IMR-90 (cell line): Measurements from ENCODE around the gene MRPS18A. TPM values are rescaled to one million over a fixed set of nuclear protein-coding genes. Genes with fewer than 3 reads are reported as not detected.
A peak's percentile ranks its signal among the peaks of the same experiment; 100 is the strongest.

Experiments used
- ATAC-seq: fragments of 200-7000 bp; cut with Tn5 transposase; 2 replicates; pipeline ENCODE4 v1.9.1; 2020; ENCODE audit warnings: low read depth, mild to moderate bottlenecking, moderate library complexity
- BruUV-seq: library from RNA; stranded (reverse); fragments of 400-500 nt; replicated peaks from 2 replicates; lab custom pipeline; 2021; lab: Mats Ljungman, UMichigan
- CTCF ChIA-PET: fragments of 300-600 bp; formaldehyde crosslinking; extraction: SDS; loops from one replicate; lab custom pipeline; 2021; ENCODE audit warnings: antibody characterized with exemption; lab: Yijun Ruan, JAX
- POLR2A ChIA-PET: fragments of 300-600 bp; sonication (Branson Sonifier 250); formaldehyde crosslinking; loops from one replicate; lab custom pipeline; 2022; ENCODE audit warnings: antibody characterized with exemption; ENCODE audit not compliant: unreplicated experiment; lab: Charles Lee
- DNase-seq: peaks from one replicate; pipeline ENCODE4 v3.0.0; 2013
- H2AFZ ChIP-seq: replicated peaks from 2 replicates; pipeline ENCODE3; 2013; ENCODE audit warnings: low read length, mild to moderate bottlenecking; ENCODE audit not compliant: poor library complexity
- H2AK5ac ChIP-seq: 2 replicates; pipeline ENCODE4 v1.6.1; 2013; ENCODE audit warnings: low read depth, low read length, inconsistent platforms
- H2AK9ac ChIP-seq: replicated peaks from 2 replicates; pipeline ENCODE3; 2013; ENCODE audit warnings: mild to moderate bottlenecking, low read depth, low read length, moderate library complexity; ENCODE audit not compliant: poor library complexity
- H2BK120ac ChIP-seq: 2 replicates; pipeline ENCODE4 v1.6.1; 2013; ENCODE audit warnings: low read depth, low read length, inconsistent platforms
- H2BK15ac ChIP-seq: 3 replicates; pipeline ENCODE4 v1.6.1; 2013; ENCODE audit warnings: low read depth, low read length, inconsistent platforms
- H2BK20ac ChIP-seq: 2 replicates; pipeline ENCODE4 v1.6.1; 2013; ENCODE audit warnings: low read depth, mild to moderate bottlenecking, inconsistent platforms, low read length, moderate library complexity
- H2BK5ac ChIP-seq: 2 replicates; pipeline ENCODE4 v1.6.1; 2013; ENCODE audit warnings: mild to moderate bottlenecking, low read depth, low read length, inconsistent platforms; ENCODE audit not compliant: poor library complexity, severe bottlenecking
- H3K14ac ChIP-seq: replicated peaks from 2 replicates; pipeline ENCODE4 v1.6.1; 2013; ENCODE audit warnings: low read depth, low read length, inconsistent platforms
- H3K18ac ChIP-seq: 2 replicates; pipeline ENCODE4 v1.6.1; 2013; ENCODE audit warnings: low read depth, low read length, control low read depth
- H3K23ac ChIP-seq: 2 replicates; pipeline ENCODE4 v1.6.1; 2013; ENCODE audit warnings: low read depth, low read length, inconsistent platforms
- H3K27ac ChIP-seq: 2 replicates; pipeline ENCODE4 v1.5.1; 2013; ENCODE audit warnings: mild to moderate bottlenecking, control low read depth, low read length; ENCODE audit not compliant: insufficient read depth
- H3K27me3 ChIP-seq: 2 replicates; pipeline ENCODE4 v1.6.1; 2013; ENCODE audit warnings: low read length; ENCODE audit not compliant: control insufficient read depth, insufficient read depth
- H3K36me3 ChIP-seq: 2 replicates; pipeline ENCODE4 v1.6.1; 2013; ENCODE audit warnings: low read length, mixed read lengths; ENCODE audit not compliant: control insufficient read depth, insufficient read depth
- H3K4ac ChIP-seq: 2 replicates; pipeline ENCODE4 v1.6.1; 2013; ENCODE audit warnings: low read depth, low read length, inconsistent platforms
- H3K4me1 ChIP-seq: 2 replicates; pipeline ENCODE4 v1.6.1; 2013; ENCODE audit warnings: low read length, mixed read lengths; ENCODE audit not compliant: control insufficient read depth, insufficient read depth
- H3K4me2 ChIP-seq: 2 replicates; pipeline ENCODE4 v1.6.1; 2013; ENCODE audit warnings: low read depth, mild to moderate bottlenecking, control low read depth, low read length, moderate library complexity
- H3K4me3 ChIP-seq: 2 replicates; pipeline ENCODE4 v1.5.1; 2013; ENCODE audit warnings: low read depth, mild to moderate bottlenecking, control low read depth, low read length, moderate library complexity; ENCODE audit not compliant: insufficient read depth
- H3K56ac ChIP-seq: 2 replicates; pipeline ENCODE4 v1.6.1; 2013; ENCODE audit warnings: low read length, inconsistent platforms; ENCODE audit not compliant: insufficient read depth; ENCODE audit errors: extremely low read depth
- H3K79me1 ChIP-seq, 2 experiments: 2 replicates each; pipeline ENCODE4 v1.6.1; 2013; ENCODE audit warnings: low read length in 2 of 2, inconsistent platforms in 1 of 2, low read depth in 1 of 2
- H3K9ac ChIP-seq: 2 replicates; pipeline ENCODE4 v1.6.1; 2013; ENCODE audit warnings: low read depth, low read length, control low read depth
- H3K9me1 ChIP-seq: 2 replicates; pipeline ENCODE4 v1.6.1; 2013; ENCODE audit warnings: low read length, inconsistent platforms; ENCODE audit not compliant: insufficient read depth
- H3K9me3 ChIP-seq: 2 replicates; pipeline ENCODE4 v1.6.1; 2013; ENCODE audit warnings: low read length; ENCODE audit not compliant: control insufficient read depth, insufficient read depth
- H4K20me1 ChIP-seq: 2 replicates; pipeline ENCODE4 v1.6.1; 2013; ENCODE audit warnings: low read length, inconsistent platforms; ENCODE audit not compliant: insufficient read depth
- H4K5ac ChIP-seq: 2 replicates; pipeline ENCODE4 v1.6.1; 2013; ENCODE audit warnings: mild to moderate bottlenecking, low read depth, low read length, control low read depth
- H4K8ac ChIP-seq, 2 experiments: 2 replicates each; pipeline ENCODE4 v1.6.1; 2013; ENCODE audit warnings: low read depth in 2 of 2, low read length in 2 of 2, control low read depth in 1 of 2, inconsistent platforms in 1 of 2
- H4K91ac ChIP-seq: 2 replicates; pipeline ENCODE4 v1.6.1; 2013; ENCODE audit warnings: low read depth, low read length, inconsistent platforms; ENCODE audit not compliant: insufficient read depth
- CEBPB ChIP-seq: IDR thresholded peaks from 2 replicates; pipeline ENCODE4 v1.6.1; 2012; ENCODE audit warnings: low read depth, low read length, improper control_type of control experiment
- CHD1 ChIP-seq: IDR thresholded peaks from 2 replicates; pipeline ENCODE4 v1.6.1; 2012; ENCODE audit warnings: low read depth, low read length, improper control_type of control experiment
- MAZ ChIP-seq: IDR thresholded peaks from 2 replicates; pipeline ENCODE4 v1.6.1; 2012; ENCODE audit warnings: low read depth, mild to moderate bottlenecking, low read length, improper control_type of control experiment, moderate library complexity, borderline replicate concordance
- POLR2A ChIP-seq: IDR thresholded peaks from 2 replicates; pipeline ENCODE4 v1.6.1; 2012; ENCODE audit warnings: mild to moderate bottlenecking, low read depth, low read length
- RCOR1 ChIP-seq: IDR thresholded peaks from 2 replicates; pipeline ENCODE4 v1.6.1; 2012; ENCODE audit warnings: mild to moderate bottlenecking, low read length, improper control_type of control experiment; ENCODE audit not compliant: insufficient replicate concordance
- WGBS, 2 experiments: methylation state at CpG; one replicate each; pipeline versions ENCODE4 v1.1.5 to v1.1.7; 2013; ENCODE audit warnings: missing lambda C conversion rate in 2 of 2; ENCODE audit not compliant: insufficient read length in 1 of 2; ENCODE audit errors: extremely low coverage in 2 of 2; 5-methylcytosine and 5-hydroxymethylcytosine counted together
- dilution Hi-C: fragments of 300-500 bp; cut with HindIII; formaldehyde crosslinking; loops from one replicate; pipeline ENCODE4 v1.14.3; 2018; ENCODE audit warnings: low sequenced_read_pairs; ENCODE audit not compliant: unreplicated experiment
- in situ Hi-C: fragments of 300-500 bp; cut with MboI; formaldehyde crosslinking; loops from 3 replicates; pipeline ENCODE4 v1.14.3; 2019; ENCODE audit warnings: low sequenced_read_pairs, inconsistent platforms, mixed read lengths
- intact Hi-C: fragments of 100-400 bp; cut with micrococcal nuclease; formaldehyde crosslinking; loops from 2 replicates; pipeline ENCODE4 v1.10.0; 2022
- polyA plus RNA-seq, 3 experiments: library from polyadenylated mRNA; depleted of rRNA; stranded (reverse); fragments of >200 nt; gene quantifications; 2 replicates each; pipeline ENCODE4 v1.2.3, GENCODE V29; 2012; ENCODE audit warnings: low replicate concordance in 1 of 3
- total RNA-seq: library from RNA; depleted of rRNA; stranded (reverse); fragments of >200 nt; gene quantifications from 2 replicates; pipeline ENCODE4 v1.2.3, GENCODE V29; 2012
- TF ChIP-seq, protein P1 (sequence below): fragments of 150-350 bp; IDR thresholded peaks from 2 replicates; pipeline ENCODE4 v1.6.1; 2017; ENCODE audit warnings: mild to moderate bottlenecking, antibody characterized with exemption, low read length, low read depth

Gene MRPS18A
- total and polyA plus RNA-seq, 2 of the 4 experiments (the other 2 are of a cell fraction) = 47.0 to 56.6 TPM

DNA sequence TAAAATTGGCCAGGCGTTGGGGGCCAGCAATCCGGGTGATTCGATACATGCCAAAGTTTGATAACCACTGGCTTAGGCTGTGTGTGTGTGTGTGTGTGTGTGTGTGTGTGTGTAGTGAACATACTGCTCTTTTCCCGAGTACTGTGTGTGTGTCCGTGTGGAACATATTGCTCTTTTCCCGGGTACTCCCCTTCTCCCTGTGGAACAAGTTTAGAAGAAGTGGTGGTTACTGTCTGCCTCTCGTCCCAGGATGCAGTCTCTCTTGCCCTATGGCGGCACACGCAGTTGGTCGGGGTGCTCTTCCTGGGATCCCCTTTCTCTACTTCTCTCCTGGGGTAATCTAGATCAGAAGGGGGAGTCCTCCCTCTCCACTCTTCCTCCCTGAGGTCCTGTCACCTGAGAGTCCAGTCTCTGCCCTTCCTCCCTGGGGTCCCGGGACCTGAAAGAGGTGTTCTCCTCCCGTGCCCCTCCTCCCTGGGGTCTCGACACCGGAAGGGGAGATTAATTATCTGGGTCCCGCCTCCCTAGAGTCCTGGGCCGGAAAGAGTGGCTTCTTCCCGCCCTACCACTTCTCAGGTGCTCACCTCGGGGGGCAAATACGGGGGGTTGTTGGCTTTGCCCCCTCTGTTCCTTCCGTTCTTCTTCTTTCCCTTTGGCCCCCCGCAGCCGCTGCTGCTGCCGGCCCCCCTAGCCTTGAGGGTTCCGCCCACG is 59.0 kb downstream of the MRPS18A start:
- H3K9ac ChIP-seq = peak overlapping the region; percentile 99
- H4K20me1 ChIP-seq = no peaks in the 10 kb centered on the region
- in situ Hi-C loops = no loop called here
- H3K14ac ChIP-seq = peak overlapping the region; percentile 99
- peaks cover 8% of the 10 kb centered on the region for H3K4me1 ChIP-seq
- intact Hi-C loops = loop anchor here (5.0 kb wide), 1 partner anchor 144 kb away; the partner anchor contains the start of gene VEGFA
- peak overlapping the region; percentile 99 for H3K23ac ChIP-seq
- ChIA-PET POLR2A (interaction anchor here (1.0 kb wide), 1 partner anchor 15 kb away, joined by 3 read pairs; no protein-coding TSS in a partner anchor), CTCF (no interaction called here)
- H3K4me3 ChIP-seq = peak overlapping the region; percentile 85
- peak overlapping the region; percentile 99 for H2AK5ac ChIP-seq
- peak overlapping the region; percentile 85 for H4K91ac ChIP-seq
- H3K9me1 ChIP-seq = peaks cover 24% of the 10 kb centered on the region
- ATAC-seq = peak; percentile 22
- H2BK15ac ChIP-seq = peak overlapping the region; percentile 85; the same call in 1 of the 3 replicates
- H3K9me3 ChIP-seq = no peaks in the 10 kb centered on the region
- H3K27me3 ChIP-seq = no peaks in the 10 kb centered on the region
- H2BK5ac ChIP-seq = peak overlapping the region; percentile 85
- dilution Hi-C loops = no loop called here
- peak overlapping the region; percentile 62 for H3K18ac ChIP-seq
- H3K27ac ChIP-seq = peak overlapping the region; percentile 98
- peak overlapping the region; percentile 96 for H3K4me2 ChIP-seq
- H3K4ac ChIP-seq = peak overlapping the region; percentile 96
- TF ChIP-seq CHD1 = peak; percentile 21; the same call in 1 of the 2 replicates
- no peak for TF ChIP-seq CEBPB
- no peak for TF ChIP-seq MAZ
- TF ChIP-seq RCOR1 = no peak
- peak; percentile 29; the same call in 1 of the 2 replicates for TF ChIP-seq POLR2A
- TF ChIP-seq, protein P1, sequence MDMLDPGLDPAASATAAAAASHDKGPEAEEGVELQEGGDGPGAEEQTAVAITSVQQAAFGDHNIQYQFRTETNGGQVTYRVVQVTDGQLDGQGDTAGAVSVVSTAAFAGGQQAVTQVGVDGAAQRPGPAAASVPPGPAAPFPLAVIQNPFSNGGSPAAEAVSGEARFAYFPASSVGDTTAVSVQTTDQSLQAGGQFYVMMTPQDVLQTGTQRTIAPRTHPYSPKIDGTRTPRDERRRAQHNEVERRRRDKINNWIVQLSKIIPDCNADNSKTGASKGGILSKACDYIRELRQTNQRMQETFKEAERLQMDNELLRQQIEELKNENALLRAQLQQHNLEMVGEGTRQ = no peak
- H2BK120ac ChIP-seq = peak overlapping the region; percentile 69
- 0% methylated on average over 3 of the region's 25 CpGs; no CpG with 5 or more reads in 1 of the 2 experiments for whole genome bisulfite sequencing, 2 experiments
- TSS peak; percentile 27 for BruUV-seq
- DNase-seq = peak; percentile 34
- peak overlapping the region; percentile 93 for H3K56ac ChIP-seq
- H4K5ac ChIP-seq = peak overlapping the region; percentile 66
- H3K79me1 ChIP-seq = peaks cover 31 to 51% of the 10 kb centered on the region in 2 experiments
- H2AK9ac ChIP-seq = peak overlapping the region; percentile 92
- H4K8ac ChIP-seq = peak overlapping the region; percentile 61 to 95
- peaks cover 27% of the 10 kb centered on the region for H3K36me3 ChIP-seq
- peak overlapping the region; percentile 67 for H2AFZ ChIP-seq
- H2BK20ac ChIP-seq = peak overlapping the region; percentile 70; the same call in 1 of the 2 replicates
